ENCODE results near the gene PSMB2.

Gene PSMB2

GRCh38 chr1:35554266-35555211, 86.8 kb downstream of the PSMB2 start:
- Histone ChIP-seq H3K4me3 (ENCODE audit: low read length) (peak overlapping the region; percentile 91), H3K36me3 (ENCODE audit: insufficient read depth, low read length) (peaks cover 43% of the 10 kb centered on the region), H3K4me1 (ENCODE audit: insufficient read depth, low read length) (peaks cover 32% of the 10 kb centered on the region), H3K27ac (ENCODE audit: low read depth, low read length) (peak overlapping the region; percentile 95), H3K9me3 (ENCODE audit: insufficient read depth, low read depth, low read length) (no peaks in the 10 kb centered on the region), H3K27me3 (ENCODE audit: insufficient read depth, low read length) (no peaks in the 10 kb centered on the region), H3K9ac (ENCODE audit: low read depth, low read length) (peak overlapping the region; percentile 68)
- 24% methylated on average over 7 of the region's 7 CpGs for WGBS

DNA sequence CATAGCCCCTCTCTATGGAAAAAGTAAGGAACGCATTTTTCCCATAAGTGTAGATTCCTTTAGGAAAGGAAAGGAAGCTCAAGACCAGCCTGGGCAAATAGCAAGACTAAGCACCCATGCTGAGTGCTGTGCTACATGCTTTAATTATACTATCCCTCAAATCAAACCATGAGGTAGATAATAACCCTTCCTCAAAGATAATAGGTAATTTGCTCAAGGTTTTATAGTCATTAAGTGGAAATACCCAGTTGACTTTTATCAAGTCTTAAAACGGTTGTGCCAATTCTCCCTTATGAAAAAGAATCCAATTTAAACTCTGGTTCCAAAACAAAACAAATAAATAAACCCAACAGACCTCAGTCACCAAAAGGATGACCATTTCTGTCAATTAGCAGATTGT, 87.5 kb downstream of the PSMB2 start:
- 60% methylated on average over 1 of the region's 2 CpGs for WGBS
- Histone ChIP-seq H3K4me1 (ENCODE audit: insufficient read depth, low read length) (peaks cover 32% of the 10 kb centered on the region), H3K9me3 (ENCODE audit: insufficient read depth, low read depth, low read length) (no peaks in the 10 kb centered on the region), H3K36me3 (ENCODE audit: insufficient read depth, low read length) (peaks cover 50% of the 10 kb centered on the region), H3K27me3 (ENCODE audit: insufficient read depth, low read length) (no peaks in the 10 kb centered on the region), H3K9ac (ENCODE audit: low read depth, low read length) (peak overlapping the region; percentile 68), H3K27ac (ENCODE audit: low read depth, low read length) (peak overlapping the region; percentile 95), H3K4me3 (ENCODE audit: low read length) (peak overlapping the region; percentile 91)

Data from HUES64 (cell line).